Measurements from ENCODE around the gene CD247.

Gene CD247

GRCh38 chr1:167431909-167432650, 86.2 kb downstream of the CD247 start:
- peak; percentile 34 for DNase-seq

GRCh38 chr1:167431261-167431908, 86.9 kb downstream of the CD247 start:
- no peak for DNase-seq

GRCh38 chr1:167430849-167431242, 87.5 kb downstream of the CD247 start:
- no peak for DNase-seq

- DNase-seq, result peak; percentile 92
Measured at GRCh38 chr1:167430134-167430848, 88.0 kb downstream of the CD247 start.

- DNase-seq, result no peak
Measured at GRCh38 chr1:167429612-167430011, 88.7 kb downstream of the CD247 start.

GRCh38 chr1:167428395-167428794, 89.9 kb downstream of the CD247 start:
- no peak for DNase-seq

- no peak for DNase-seq
Measured at GRCh38 chr1:167427848-167428247, 90.5 kb downstream of the CD247 start.

GRCh38 chr1:167426716-167427115, 91.6 kb downstream of the CD247 start:
- no peak for DNase-seq

GRCh38 chr1:167425482-167425881, 92.8 kb downstream of the CD247 start:
- DNase-seq, result no peak

- no peak for DNase-seq
Measured at GRCh38 chr1:167423684-167424619, 94.4 kb downstream of the CD247 start.

GRCh38 chr1:167420510-167420909, 97.8 kb downstream of the CD247 start:
- DNase-seq, result no peak

- no peak for DNase-seq
Measured at GRCh38 chr1:167419245-167419644, 99.1 kb downstream of the CD247 start.

- DNase-seq, result no peak
Measured at GRCh38 chr1:167418391-167418790, 99.9 kb downstream of the CD247 start.

- DNase-seq, result no peak
Measured at GRCh38 chr1:167416506-167416905, 101.8 kb downstream of the CD247 start.

- no peak for DNase-seq
Measured at GRCh38 chr1:167413328-167413727, 105.0 kb downstream of the CD247 start.

GRCh38 chr1:167412920-167413319, 105.4 kb downstream of the CD247 start:
- no peak for DNase-seq

GRCh38 chr1:167412072-167412471, 106.3 kb downstream of the CD247 start:
- no peak for DNase-seq

GRCh38 chr1:167409183-167409582, 109.1 kb downstream of the CD247 start:
- DNase-seq, result peak; percentile 25

GRCh38 chr1:167408355-167408754, 110.0 kb downstream of the CD247 start:
- DNase-seq, result no peak

- no peak for DNase-seq
Measured at GRCh38 chr1:167404908-167405307, 113.4 kb downstream of the CD247 start.

- DNase-seq, result no peak
Measured at GRCh38 chr1:167404161-167404888, 114.0 kb downstream of the CD247 start.

GRCh38 chr1:167401260-167401873, 117.0 kb downstream of the CD247 start:
- DNase-seq, result peak; percentile 59
